A673 (cell line): ENCODE data around the gene NES.

Source experiments
- EZH2 ChIP-seq: fragments of 200-600 bp; sonication (generic); IDR thresholded peaks from 2 replicates; pipeline ENCODE4 v1.6.1; 2017; ENCODE audit warnings: borderline replicate concordance, low read depth, mild to moderate bottlenecking, mixed read lengths, antibody characterized with exemption, low read length; ENCODE audit not compliant: poor library complexity, severe bottlenecking
- TF ChIP-seq, protein P1 (sequence below): fragments of 300-800, 200-600 bp; sonication (generic); conservative IDR thresholded peaks from 2 replicates; pipeline ENCODE4 v1.5.1; 2017; ENCODE audit warnings: low read depth, mild to moderate bottlenecking, antibody characterized with exemption, low read length, moderate library complexity, mixed read lengths

DNA sequence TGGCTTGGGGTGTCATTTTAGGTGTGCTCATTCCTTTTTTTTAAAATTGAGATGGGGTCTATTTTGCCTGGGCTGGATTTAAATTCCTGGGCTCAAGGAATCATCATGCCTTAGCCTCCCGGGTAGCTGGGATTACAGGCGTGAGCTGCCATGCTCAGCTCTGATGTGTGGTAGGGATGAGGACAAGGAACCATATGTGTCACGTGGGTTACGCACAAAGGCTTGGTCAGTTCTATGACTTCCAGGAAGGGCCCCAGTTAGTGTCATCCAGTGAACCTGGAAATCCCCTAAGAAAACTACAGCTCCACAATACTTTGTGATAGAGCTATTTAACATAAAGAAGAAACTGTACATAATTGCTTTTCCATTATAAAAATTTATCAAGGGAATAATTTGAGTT lies 44.3 kb upstream of the NES start:
- TF ChIP-seq, protein P1, sequence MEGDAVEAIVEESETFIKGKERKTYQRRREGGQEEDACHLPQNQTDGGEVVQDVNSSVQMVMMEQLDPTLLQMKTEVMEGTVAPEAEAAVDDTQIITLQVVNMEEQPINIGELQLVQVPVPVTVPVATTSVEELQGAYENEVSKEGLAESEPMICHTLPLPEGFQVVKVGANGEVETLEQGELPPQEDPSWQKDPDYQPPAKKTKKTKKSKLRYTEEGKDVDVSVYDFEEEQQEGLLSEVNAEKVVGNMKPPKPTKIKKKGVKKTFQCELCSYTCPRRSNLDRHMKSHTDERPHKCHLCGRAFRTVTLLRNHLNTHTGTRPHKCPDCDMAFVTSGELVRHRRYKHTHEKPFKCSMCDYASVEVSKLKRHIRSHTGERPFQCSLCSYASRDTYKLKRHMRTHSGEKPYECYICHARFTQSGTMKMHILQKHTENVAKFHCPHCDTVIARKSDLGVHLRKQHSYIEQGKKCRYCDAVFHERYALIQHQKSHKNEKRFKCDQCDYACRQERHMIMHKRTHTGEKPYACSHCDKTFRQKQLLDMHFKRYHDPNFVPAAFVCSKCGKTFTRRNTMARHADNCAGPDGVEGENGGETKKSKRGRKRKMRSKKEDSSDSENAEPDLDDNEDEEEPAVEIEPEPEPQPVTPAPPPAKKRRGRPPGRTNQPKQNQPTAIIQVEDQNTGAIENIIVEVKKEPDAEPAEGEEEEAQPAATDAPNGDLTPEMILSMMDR, result no peak
- TF ChIP-seq EZH2, result no peak
